ENCODE data around the gene GDPD1.
"Not testable (repeated sequence)": the region's sequence is repeated elsewhere in the genome, so short reads cannot be mapped to it uniquely, and the experiment has no call there.

The GDPD1 gene

DNA sequence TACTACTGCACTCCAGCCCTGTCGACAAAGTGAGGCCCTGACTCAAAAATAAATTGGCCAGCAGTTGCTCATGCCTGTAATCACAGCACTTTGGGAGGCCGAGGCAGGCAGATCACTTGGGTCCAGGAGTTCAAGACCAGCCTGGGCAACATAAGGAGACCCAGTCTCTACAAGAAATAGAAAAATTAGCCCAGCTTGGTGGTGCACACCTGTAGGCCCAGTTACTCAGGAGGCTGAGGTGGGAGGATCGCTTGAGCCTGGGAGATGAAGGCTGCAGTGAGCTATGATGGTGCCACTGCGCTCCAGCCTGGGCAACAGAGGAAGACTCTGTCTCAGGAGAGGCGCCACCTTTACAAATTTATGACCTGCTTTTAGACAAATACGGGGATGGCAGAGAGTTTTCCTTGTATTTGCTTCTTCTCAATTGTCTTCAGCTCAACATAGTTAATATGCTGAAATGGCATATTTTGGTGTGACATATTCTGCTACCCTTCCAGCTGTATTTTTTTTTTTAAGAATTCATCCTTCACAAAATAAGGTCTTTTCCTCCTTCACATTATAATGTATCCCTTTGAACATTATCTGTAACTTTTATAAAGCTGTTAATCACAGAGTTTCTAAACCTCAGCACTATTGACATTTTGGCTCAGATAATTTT is 90.1 kb downstream of the GDPD1 start:
- Histone ChIP-seq H3K27me3 (replicated peaks; ENCODE audit: control insufficient read depth, insufficient read depth, low read length) (no peaks in the 10 kb centered on the region), H3K36me3 (ENCODE audit: control insufficient read depth, insufficient read depth, low read length) (no peaks in the 10 kb centered on the region), H3K4me3 (replicated peaks; ENCODE audit: low read depth, low read length) (no peak overlapping the region)
- TF ChIP-seq, protein P1, sequence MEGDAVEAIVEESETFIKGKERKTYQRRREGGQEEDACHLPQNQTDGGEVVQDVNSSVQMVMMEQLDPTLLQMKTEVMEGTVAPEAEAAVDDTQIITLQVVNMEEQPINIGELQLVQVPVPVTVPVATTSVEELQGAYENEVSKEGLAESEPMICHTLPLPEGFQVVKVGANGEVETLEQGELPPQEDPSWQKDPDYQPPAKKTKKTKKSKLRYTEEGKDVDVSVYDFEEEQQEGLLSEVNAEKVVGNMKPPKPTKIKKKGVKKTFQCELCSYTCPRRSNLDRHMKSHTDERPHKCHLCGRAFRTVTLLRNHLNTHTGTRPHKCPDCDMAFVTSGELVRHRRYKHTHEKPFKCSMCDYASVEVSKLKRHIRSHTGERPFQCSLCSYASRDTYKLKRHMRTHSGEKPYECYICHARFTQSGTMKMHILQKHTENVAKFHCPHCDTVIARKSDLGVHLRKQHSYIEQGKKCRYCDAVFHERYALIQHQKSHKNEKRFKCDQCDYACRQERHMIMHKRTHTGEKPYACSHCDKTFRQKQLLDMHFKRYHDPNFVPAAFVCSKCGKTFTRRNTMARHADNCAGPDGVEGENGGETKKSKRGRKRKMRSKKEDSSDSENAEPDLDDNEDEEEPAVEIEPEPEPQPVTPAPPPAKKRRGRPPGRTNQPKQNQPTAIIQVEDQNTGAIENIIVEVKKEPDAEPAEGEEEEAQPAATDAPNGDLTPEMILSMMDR (IDR thresholded peaks at IDR 0.05; ENCODE audit: insufficient read depth, low read length, poor library complexity, severe bottlenecking): no peak
- no peak for DNase-seq (ENCODE audit: extremely low read depth, insufficient read length)

DNA sequence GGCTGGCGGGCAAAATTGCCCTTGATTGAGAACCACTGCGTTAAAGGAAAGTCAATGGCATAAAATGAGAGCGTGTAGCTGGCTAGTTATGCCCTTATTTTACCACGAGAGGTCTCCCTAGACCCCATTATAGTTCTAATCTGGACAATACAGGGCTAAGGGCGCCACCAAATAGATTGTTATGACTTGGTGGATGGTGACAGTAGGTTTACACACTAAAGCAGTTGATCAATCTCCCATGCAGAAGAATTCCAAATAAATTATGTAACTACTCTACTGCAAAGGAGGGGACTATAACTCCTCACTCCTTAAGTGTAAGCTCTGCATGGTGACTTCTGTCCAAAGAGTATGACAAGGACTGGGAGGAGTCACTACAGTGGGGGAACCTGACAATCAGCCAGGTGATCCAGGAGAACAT is 90.7 kb downstream of the GDPD1 start:
- no peaks in the 10 kb centered on the region for H3K36me3 ChIP-seq (ENCODE audit: control insufficient read depth, insufficient read depth, low read length)
- peak; percentile 20 for DNase-seq (ENCODE audit: extremely low read depth, insufficient read length)
- no peaks in the 10 kb centered on the region for H3K27me3 ChIP-seq (replicated peaks; ENCODE audit: control insufficient read depth, insufficient read depth, low read length)
- no peak overlapping the region for H3K4me3 ChIP-seq (replicated peaks; ENCODE audit: low read depth, low read length)
- TF ChIP-seq, protein P1 (IDR thresholded peaks at IDR 0.05; ENCODE audit: insufficient read depth, low read length, poor library complexity, severe bottlenecking): peak; percentile 75

DNA sequence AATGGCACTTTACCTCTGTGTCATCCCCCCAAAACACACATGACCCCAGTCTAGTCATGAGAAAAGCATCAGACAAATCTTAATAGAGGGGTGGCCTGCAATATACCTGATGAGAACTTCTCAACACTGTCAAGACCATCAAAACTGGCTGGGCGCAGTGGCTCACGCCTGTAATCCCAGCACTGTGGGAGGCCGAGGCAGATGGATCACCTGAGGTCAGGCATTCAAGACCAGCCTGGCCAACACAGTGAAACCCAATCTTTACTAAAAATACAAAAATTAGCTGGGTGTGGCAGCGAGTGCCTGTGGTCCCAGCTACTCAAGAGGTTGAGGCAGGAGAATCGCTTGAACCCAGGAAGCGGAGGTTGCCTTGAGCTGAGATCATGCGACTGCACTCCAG is 91.2 kb downstream of the GDPD1 start:
- not testable (repeated sequence) for H3K27me3 ChIP-seq (replicated peaks; ENCODE audit: control insufficient read depth, insufficient read depth, low read length); H3K4me3 ChIP-seq (replicated peaks; ENCODE audit: low read depth, low read length); DNase-seq (ENCODE audit: extremely low read depth, insufficient read length); H3K36me3 ChIP-seq (ENCODE audit: control insufficient read depth, insufficient read depth, low read length)

DNA sequence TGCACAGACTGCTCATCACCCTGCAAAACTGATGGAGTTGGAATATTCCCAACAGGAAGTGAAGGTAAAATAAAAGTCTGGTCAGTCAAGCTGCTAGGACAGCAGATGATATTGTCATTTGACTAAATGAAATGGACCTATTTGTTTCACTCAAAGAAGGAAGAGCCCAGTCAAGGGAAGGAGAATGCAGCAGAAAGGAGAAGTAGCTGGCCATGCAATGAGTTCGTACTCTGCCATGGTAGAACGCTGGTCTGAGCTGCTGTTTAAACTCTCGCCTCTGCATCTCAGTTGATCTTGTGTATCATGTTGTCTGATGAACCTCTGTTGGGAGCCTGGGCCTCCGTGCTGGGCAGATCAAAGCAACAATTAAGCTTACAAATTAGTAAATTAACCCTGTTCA is 95.6 kb downstream of the GDPD1 start:
- DNase-seq (ENCODE audit: extremely low read depth, insufficient read length): no peak
- TF ChIP-seq, protein P1 (IDR thresholded peaks at IDR 0.05; ENCODE audit: insufficient read depth, low read length, poor library complexity, severe bottlenecking): no peak
- Histone ChIP-seq H3K27me3 (replicated peaks; ENCODE audit: control insufficient read depth, insufficient read depth, low read length) (no peaks in the 10 kb centered on the region), H3K36me3 (ENCODE audit: control insufficient read depth, insufficient read depth, low read length) (no peaks in the 10 kb centered on the region), H3K4me3 (replicated peaks; ENCODE audit: low read depth, low read length) (no peak overlapping the region)

Data from GM06990 (cell line).